ENCODE data around the gene PTPN3.

PTPN3 gene

DNA sequence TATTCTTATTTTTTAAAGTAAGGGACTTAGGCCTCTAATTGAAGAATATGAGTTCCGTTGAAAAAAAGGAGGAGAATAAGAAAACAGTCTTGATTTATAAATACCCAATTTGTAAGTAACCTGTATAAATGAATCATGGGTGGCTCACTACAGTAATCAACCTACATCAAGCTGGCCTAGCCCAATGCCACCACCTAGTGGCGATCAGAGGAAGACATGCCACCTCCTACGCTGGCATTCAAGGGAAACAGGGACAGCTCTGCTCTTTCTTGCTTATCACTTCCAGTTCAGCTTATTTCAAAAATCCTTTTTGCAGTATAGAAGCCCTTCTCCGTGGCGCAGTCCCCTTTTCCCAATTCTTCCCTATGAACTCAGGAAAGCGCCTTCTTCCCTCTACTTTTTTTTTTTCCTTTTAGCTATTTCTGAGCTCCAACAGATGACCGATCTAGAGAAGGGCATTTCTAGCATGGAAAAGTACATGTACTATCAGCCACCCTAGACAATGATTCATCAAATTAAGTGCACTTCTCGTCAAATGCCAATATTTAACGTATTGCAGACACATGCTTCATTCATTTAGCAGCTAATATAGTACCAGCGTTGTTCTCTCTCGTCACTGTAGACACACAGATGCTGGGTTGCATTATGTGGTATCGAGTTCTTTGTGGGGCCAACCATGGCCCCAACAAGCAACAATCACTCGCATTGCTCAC, 28.3 kb downstream of the PTPN3 start:
- Histone ChIP-seq H3K9me2 (replicated peaks; ENCODE audit: insufficient read depth, low read length) (no peaks in the 10 kb centered on the region), H3K4me3 (ENCODE audit: insufficient read depth, low read length, poor library complexity, severe bottlenecking) (no peak overlapping the region), H2AFZ (ENCODE audit: low read depth, low read length, severe bottlenecking) (no peak overlapping the region), H3K9ac (ENCODE audit: low read length) (no peak overlapping the region), H3K27ac (ENCODE audit: low read depth, low read length) (no peak overlapping the region), H3K36me3 (ENCODE audit: low read length) (no peaks in the 10 kb centered on the region), H3K27me3 (ENCODE audit: low read length) (no peaks in the 10 kb centered on the region), H4K20me1 (ENCODE audit: low read depth, low read length) (no peaks in the 10 kb centered on the region), H3K4me2 (ENCODE audit: low read depth, low read length, poor library complexity, severe bottlenecking) (no peak overlapping the region), H3K79me2 (ENCODE audit: insufficient read depth, low read length) (no peaks in the 10 kb centered on the region), H3K9me3 (ENCODE audit: insufficient read depth, low read length) (no peaks in the 10 kb centered on the region), H3F3A (ENCODE audit: insufficient read depth) (no peaks in the 10 kb centered on the region)
- no peak for TF ChIP-seq EZH2phosphoT487 (conservative IDR thresholded peaks at IDR 0.05; ENCODE audit: low read length)
- TF ChIP-seq, protein P1, sequence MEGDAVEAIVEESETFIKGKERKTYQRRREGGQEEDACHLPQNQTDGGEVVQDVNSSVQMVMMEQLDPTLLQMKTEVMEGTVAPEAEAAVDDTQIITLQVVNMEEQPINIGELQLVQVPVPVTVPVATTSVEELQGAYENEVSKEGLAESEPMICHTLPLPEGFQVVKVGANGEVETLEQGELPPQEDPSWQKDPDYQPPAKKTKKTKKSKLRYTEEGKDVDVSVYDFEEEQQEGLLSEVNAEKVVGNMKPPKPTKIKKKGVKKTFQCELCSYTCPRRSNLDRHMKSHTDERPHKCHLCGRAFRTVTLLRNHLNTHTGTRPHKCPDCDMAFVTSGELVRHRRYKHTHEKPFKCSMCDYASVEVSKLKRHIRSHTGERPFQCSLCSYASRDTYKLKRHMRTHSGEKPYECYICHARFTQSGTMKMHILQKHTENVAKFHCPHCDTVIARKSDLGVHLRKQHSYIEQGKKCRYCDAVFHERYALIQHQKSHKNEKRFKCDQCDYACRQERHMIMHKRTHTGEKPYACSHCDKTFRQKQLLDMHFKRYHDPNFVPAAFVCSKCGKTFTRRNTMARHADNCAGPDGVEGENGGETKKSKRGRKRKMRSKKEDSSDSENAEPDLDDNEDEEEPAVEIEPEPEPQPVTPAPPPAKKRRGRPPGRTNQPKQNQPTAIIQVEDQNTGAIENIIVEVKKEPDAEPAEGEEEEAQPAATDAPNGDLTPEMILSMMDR (IDR thresholded peaks at IDR 0.05; ENCODE audit: insufficient read depth, low read length, poor library complexity, severe bottlenecking) = peak; percentile 73

DNA sequence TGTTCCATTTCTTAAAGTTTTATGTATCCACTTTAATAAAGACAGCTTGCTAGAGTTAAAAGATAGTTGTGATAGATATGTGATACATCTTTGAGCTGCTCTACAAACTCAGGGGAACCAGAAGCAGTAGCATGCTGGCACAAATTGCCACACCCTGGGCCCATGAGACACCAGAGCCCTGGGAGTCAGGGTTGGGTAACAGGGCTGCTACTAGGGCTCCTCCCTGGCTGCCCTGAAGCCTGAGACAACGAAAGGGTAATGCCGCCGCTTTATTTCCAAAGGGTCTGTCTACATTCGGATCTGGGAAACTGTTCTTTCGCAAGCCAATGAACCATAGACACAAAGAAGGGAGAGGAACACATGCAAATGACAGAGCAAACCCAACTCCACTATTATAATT, 29.2 kb downstream of the PTPN3 start:
- Histone ChIP-seq H3K4me3 (ENCODE audit: insufficient read depth, low read length, poor library complexity, severe bottlenecking) (no peak overlapping the region), H3K79me2 (ENCODE audit: insufficient read depth, low read length) (no peaks in the 10 kb centered on the region), H3K4me2 (ENCODE audit: low read depth, low read length, poor library complexity, severe bottlenecking) (no peak overlapping the region), H3K36me3 (ENCODE audit: low read length) (no peaks in the 10 kb centered on the region), H4K20me1 (ENCODE audit: low read depth, low read length) (no peaks in the 10 kb centered on the region), H2AFZ (ENCODE audit: low read depth, low read length, severe bottlenecking) (no peak overlapping the region), H3K9me2 (replicated peaks; ENCODE audit: insufficient read depth, low read length) (no peaks in the 10 kb centered on the region), H3F3A (ENCODE audit: insufficient read depth) (no peaks in the 10 kb centered on the region), H3K27me3 (ENCODE audit: low read length) (no peaks in the 10 kb centered on the region), H3K27ac (ENCODE audit: low read depth, low read length) (no peak overlapping the region), H3K9ac (ENCODE audit: low read length) (no peak overlapping the region), H3K9me3 (ENCODE audit: insufficient read depth, low read length) (no peaks in the 10 kb centered on the region)
- TF ChIP-seq, protein P1 (IDR thresholded peaks at IDR 0.05; ENCODE audit: insufficient read depth, low read length, poor library complexity, severe bottlenecking) = no peak
- TF ChIP-seq EZH2phosphoT487 (conservative IDR thresholded peaks at IDR 0.05; ENCODE audit: low read length) = no peak

DNA sequence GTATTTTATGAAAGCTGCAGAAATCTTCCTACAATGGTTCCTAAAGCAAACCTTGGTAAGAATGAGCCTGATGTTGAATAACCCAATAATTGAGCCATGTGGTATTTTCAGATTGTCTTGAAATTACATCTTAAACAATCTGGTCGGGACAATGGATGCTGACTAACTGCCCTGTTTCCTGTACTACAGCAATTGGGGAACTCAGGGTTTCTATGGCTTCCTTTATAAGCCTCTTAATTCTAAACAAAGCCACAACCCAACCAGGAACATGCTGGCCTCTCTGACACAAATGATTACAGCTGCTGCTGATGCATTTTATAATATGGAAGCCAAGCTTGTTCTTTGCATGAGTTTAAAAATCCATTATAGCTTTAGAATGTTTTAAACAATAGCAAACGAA, 30.2 kb downstream of the PTPN3 start:
- no peaks in the 10 kb centered on the region for H3K79me2 ChIP-seq (ENCODE audit: insufficient read depth, low read length)
- H3K9me3 ChIP-seq (ENCODE audit: insufficient read depth, low read length) = no peaks in the 10 kb centered on the region
- no peak overlapping the region for H2AFZ ChIP-seq (ENCODE audit: low read depth, low read length, severe bottlenecking)
- no peaks in the 10 kb centered on the region for H3K9me2 ChIP-seq (replicated peaks; ENCODE audit: insufficient read depth, low read length)
- H3K4me2 ChIP-seq (ENCODE audit: low read depth, low read length, poor library complexity, severe bottlenecking) = no peak overlapping the region
- no peaks in the 10 kb centered on the region for H3K36me3 ChIP-seq (ENCODE audit: low read length)
- no peaks in the 10 kb centered on the region for H4K20me1 ChIP-seq (ENCODE audit: low read depth, low read length)
- H3K9ac ChIP-seq (ENCODE audit: low read length) = no peak overlapping the region
- no peak overlapping the region for H3K4me3 ChIP-seq (ENCODE audit: insufficient read depth, low read length, poor library complexity, severe bottlenecking)
- no peaks in the 10 kb centered on the region for H3K27me3 ChIP-seq (ENCODE audit: low read length)
- TF ChIP-seq, protein P1 (IDR thresholded peaks at IDR 0.05; ENCODE audit: insufficient read depth, low read length, poor library complexity, severe bottlenecking) = no peak
- TF ChIP-seq EZH2phosphoT487 (conservative IDR thresholded peaks at IDR 0.05; ENCODE audit: low read length) = no peak
- no peaks in the 10 kb centered on the region for H3F3A ChIP-seq (ENCODE audit: insufficient read depth)
- no peak overlapping the region for H3K27ac ChIP-seq (ENCODE audit: low read depth, low read length)

Measured in SU-DHL-6 (cell line).